ENCODE measurements around the gene ECM1.

ECM1 gene

GRCh38 chr1:150543500-150544143, 35.7 kb downstream of the ECM1 start:
- DNase-seq (ENCODE audit: low read depth): peak; percentile 65
- no peak for TF ChIP-seq CTCF (conservative IDR thresholded peaks at IDR 0.05; ENCODE audit: low read length)
- no peak overlapping the region for H3K4me3 ChIP-seq (ENCODE audit: low read length)

GRCh38 chr1:150544204-150544603, 36.3 kb downstream of the ECM1 start:
- no peak overlapping the region for H3K4me3 ChIP-seq (ENCODE audit: low read length)
- TF ChIP-seq CTCF (conservative IDR thresholded peaks at IDR 0.05; ENCODE audit: low read length): no peak
- DNase-seq (ENCODE audit: low read depth): no peak

GRCh38 chr1:150545486-150546032, 37.6 kb downstream of the ECM1 start:
- H3K4me3 ChIP-seq (ENCODE audit: low read length): no peak overlapping the region
- no peak for DNase-seq (ENCODE audit: low read depth)
- no peak for TF ChIP-seq CTCF (conservative IDR thresholded peaks at IDR 0.05; ENCODE audit: low read length)

- no peak for DNase-seq (ENCODE audit: low read depth)
- no peak for TF ChIP-seq CTCF (conservative IDR thresholded peaks at IDR 0.05; ENCODE audit: low read length)
- H3K4me3 ChIP-seq (ENCODE audit: low read length): no peak overlapping the region
Observed at GRCh38 chr1:150546294-150546937, 38.5 kb downstream of the ECM1 start.

GRCh38 chr1:150548324-150548631, 40.4 kb downstream of the ECM1 start:
- no peak for DNase-seq (ENCODE audit: low read depth)
- peak overlapping the region; percentile 68 for H3K4me3 ChIP-seq (ENCODE audit: low read length)
- TF ChIP-seq CTCF (conservative IDR thresholded peaks at IDR 0.05; ENCODE audit: low read length): no peak

- H3K4me3 ChIP-seq (ENCODE audit: low read length): peak within 1 kb of the TSS; percentile 68
- TF ChIP-seq CTCF (conservative IDR thresholded peaks at IDR 0.05; ENCODE audit: low read length): no peak
- DNase-seq (ENCODE audit: low read depth): peak; percentile 82
Observed at GRCh38 chr1:150548632-150549495, 41.0 kb downstream of the ECM1 start, which contains the start of gene ADAMTSL4. TSS of gene ADAMTSL4 (plus strand) at chr1:150549408. CDS start at chr1:150552289, 2,881 bp downstream.

Measured in AG10803 (cell line).